Esophagus muscularis mucosa (tissue), 4 donors: ENCODE results near the gene STX8. TPM values are rescaled to one million over a fixed set of nuclear protein-coding genes. Genes with fewer than 3 reads are reported as not detected.
"Not testable (repeated sequence)": the region's sequence is repeated elsewhere in the genome, so short reads cannot be mapped to it uniquely, and the experiment has no call there.

Experiments
- DNase-seq: peaks from one replicate; pipeline ENCODE4 v3.0.0-alpha.2; 2017; ENCODE audit errors: extremely low spot score
- H3K27ac ChIP-seq, 4 donors: fragments of 200-600 bp; sonication (generic); replicated peaks in 1 of 4; 1 replicate in 3 of 4; 2 replicates in 1 of 4; pipeline ENCODE4 v1.5.1; 2016 to 2019; ENCODE audit warnings: mild to moderate bottlenecking in 1 of 4
- H3K27me3 ChIP-seq, 4 donors: fragments of 200-600 bp; sonication (generic); one replicate each; pipeline versions ENCODE4 v1.5.1 to v1.6.0; 2016 to 2019
- H3K36me3 ChIP-seq, 4 donors: fragments of 200-600 bp; sonication (generic); one replicate each; pipeline ENCODE4 v1.5.1; 2016 to 2019
- H3K4me1 ChIP-seq, 4 donors: fragments of 200-600 bp; sonication (generic); one replicate each; pipeline ENCODE4 v1.5.1; 2016 to 2019
- H3K4me3 ChIP-seq, 4 donors: fragments of 200-600 bp; sonication (generic); 1 replicate in 2 of 4; 2 replicates in 2 of 4; pipeline ENCODE4 v1.5.1; 2016 to 2019; ENCODE audit warnings: mild to moderate bottlenecking in 4 of 4, moderate library complexity in 1 of 4
- H3K9me3 ChIP-seq, 4 donors: fragments of 200-600 bp; sonication (generic); 1 replicate in 3 of 4; 2 replicates in 1 of 4; pipeline ENCODE4 v1.5.1; 2016 to 2019
- EP300 ChIP-seq: sonication (generic); formaldehyde crosslinking; IDR thresholded peaks from one replicate; pipeline ENCODE4 v1.6.1; 2017; ENCODE audit warnings: antibody characterized with exemption
- POLR2A ChIP-seq: fragments of 450-650 bp; IDR thresholded peaks from one replicate; pipeline ENCODE4 v1.6.1; 2017; ENCODE audit warnings: antibody characterized with exemption, moderate library complexity, mild to moderate bottlenecking, low read depth
- POLR2AphosphoS5 ChIP-seq, 2 donors: sonication (generic); formaldehyde crosslinking; IDR thresholded peaks; one replicate each; pipeline ENCODE4 v1.6.1; 2017; ENCODE audit warnings: antibody characterized with exemption in 2 of 2
- WGBS: methylation state at CpG from one replicate; pipeline ENCODE4 v1.1.5; 2018; 5-methylcytosine and 5-hydroxymethylcytosine counted together
- intact Hi-C: fragments of 100-400 bp; cut with DNase I; formaldehyde crosslinking; loops from one replicate; pipeline ENCODE4 v1.15.1; 2023
- total RNA-seq, 4 donors: library from RNA; depleted of rRNA; stranded (reverse); fragments of >200 nt; gene quantifications; one replicate each; pipeline versions ENCODE4 v1.1.0 to v1.2.1, GENCODE V29; 2016
- TF ChIP-seq, protein P1 (sequence below), 3 experiments: fragments of 200-600 bp in 2 of 3; fragments of 450-650 bp in 1 of 3; sonication (generic) in 2 of 3; IDR thresholded peaks; one replicate each; pipeline ENCODE4 v1.5.1; 2017 to 2019; ENCODE audit warnings: antibody characterized with exemption in 3 of 3, mild to moderate bottlenecking in 2 of 3, moderate library complexity in 1 of 3

STX8 gene
- total RNA-seq, 4 donors from 2014 or later, result 83.9 to 104 (median 94.5) TPM

DNA sequence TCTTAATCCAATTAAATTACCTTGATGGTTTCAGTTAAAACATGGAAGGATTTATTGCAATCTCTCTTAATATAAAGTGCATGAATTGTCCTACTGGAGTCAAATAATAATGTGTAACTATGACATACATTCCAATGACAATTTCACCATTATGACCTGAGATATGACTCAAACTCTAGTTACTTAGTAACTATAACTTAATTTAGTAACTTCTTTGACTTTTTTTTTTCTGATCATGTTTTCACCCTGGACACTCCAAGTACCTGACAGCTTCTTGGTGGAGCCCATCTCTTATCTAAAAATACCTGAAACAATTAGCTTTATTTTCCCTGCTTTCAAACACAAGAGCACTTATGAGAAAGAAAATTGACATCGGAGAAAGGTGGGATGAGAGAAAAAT lies 123.7 kb downstream of the STX8 start:
- Histone ChIP-seq H3K27me3 (no peaks in the 10 kb centered on the region), H3K4me3 (no peak overlapping the region), H3K27ac (no peak overlapping the region), H3K4me1 (peaks cover 0 to 17% (median 12%) of the 10 kb centered on the region in 4 donors), H3K9me3 (no peaks in the 10 kb centered on the region), H3K36me3 (no peaks in the 10 kb centered on the region)
- TF ChIP-seq EP300 (no peak), POLR2A (no peak), POLR2AphosphoS5 (IDR thresholded peaks at IDR 0.05) (no peak)
- TF ChIP-seq, protein P1, sequence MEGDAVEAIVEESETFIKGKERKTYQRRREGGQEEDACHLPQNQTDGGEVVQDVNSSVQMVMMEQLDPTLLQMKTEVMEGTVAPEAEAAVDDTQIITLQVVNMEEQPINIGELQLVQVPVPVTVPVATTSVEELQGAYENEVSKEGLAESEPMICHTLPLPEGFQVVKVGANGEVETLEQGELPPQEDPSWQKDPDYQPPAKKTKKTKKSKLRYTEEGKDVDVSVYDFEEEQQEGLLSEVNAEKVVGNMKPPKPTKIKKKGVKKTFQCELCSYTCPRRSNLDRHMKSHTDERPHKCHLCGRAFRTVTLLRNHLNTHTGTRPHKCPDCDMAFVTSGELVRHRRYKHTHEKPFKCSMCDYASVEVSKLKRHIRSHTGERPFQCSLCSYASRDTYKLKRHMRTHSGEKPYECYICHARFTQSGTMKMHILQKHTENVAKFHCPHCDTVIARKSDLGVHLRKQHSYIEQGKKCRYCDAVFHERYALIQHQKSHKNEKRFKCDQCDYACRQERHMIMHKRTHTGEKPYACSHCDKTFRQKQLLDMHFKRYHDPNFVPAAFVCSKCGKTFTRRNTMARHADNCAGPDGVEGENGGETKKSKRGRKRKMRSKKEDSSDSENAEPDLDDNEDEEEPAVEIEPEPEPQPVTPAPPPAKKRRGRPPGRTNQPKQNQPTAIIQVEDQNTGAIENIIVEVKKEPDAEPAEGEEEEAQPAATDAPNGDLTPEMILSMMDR (IDR thresholded peaks at IDR 0.05), result no peak
- WGBS, result 98% methylated on average over 1 of the region's 1 CpG
- DNase-seq, result no peak
- intact Hi-C loops, result no loop called here

DNA sequence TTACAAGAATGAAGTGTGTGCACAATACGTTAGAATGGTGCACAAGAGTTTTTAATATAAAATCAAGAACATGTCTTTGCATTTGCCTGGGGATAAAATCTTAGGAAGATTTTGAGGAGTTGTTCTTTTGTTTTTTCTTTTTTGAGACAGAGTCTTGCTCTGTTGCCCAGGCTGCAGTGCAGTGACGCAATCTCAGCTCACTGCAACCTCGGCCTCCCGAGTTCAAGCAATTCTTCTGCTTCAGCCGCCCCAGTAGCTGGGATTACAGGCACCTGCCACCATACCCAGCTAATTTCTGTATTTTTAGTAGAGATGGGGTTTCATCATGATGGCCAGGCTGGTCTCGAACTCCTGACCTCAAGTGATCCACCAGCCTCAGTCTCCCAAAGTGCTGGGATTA lies 128.3 kb downstream of the STX8 start:
- intact Hi-C loops, H3K9me3 ChIP-seq, DNase-seq, H3K27ac ChIP-seq, H3K27me3 ChIP-seq, H3K36me3 ChIP-seq, H3K4me3 ChIP-seq: not testable (repeated sequence)
- peaks cover 0 to 25% (median 13%) of the 10 kb centered on the region in 4 donors for H3K4me1 ChIP-seq
- 92% methylated on average over 6 of the region's 6 CpGs for WGBS

DNA sequence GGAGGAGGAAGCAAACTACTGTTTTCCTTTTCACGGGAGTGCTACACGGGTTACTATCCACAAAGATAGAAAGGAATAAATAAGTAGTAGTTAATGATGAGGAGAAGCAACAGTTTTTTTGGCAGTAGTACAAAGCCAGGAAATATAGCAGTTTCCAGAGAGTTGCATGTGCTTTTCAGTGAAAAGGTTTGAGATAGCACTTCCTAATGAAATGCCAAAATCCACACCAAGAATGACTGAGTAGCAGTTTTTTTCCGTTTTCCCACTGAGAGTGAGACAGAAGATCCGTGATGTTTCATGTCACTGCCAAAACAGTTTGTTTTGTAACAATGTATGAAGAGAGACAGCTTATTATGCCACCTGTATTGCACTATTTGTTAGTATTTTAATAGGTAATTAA lies 129.1 kb downstream of the STX8 start:
- Histone ChIP-seq H3K36me3 (no peaks in the 10 kb centered on the region), H3K4me3 (no peak overlapping the region), H3K9me3 (no peaks in the 10 kb centered on the region), H3K27ac (no peak overlapping the region), H3K4me1 (peaks cover 0 to 25% (median 13%) of the 10 kb centered on the region in 4 donors), H3K27me3 (no peaks in the 10 kb centered on the region)
- no peak for DNase-seq
- WGBS, result 53% methylated on average over 4 of the region's 4 CpGs
- no peak for TF ChIP-seq EP300
- TF ChIP-seq POLR2AphosphoS5 (IDR thresholded peaks at IDR 0.05), result no peak
- TF ChIP-seq, protein P1 (IDR thresholded peaks at IDR 0.05), result no peak
- no peak for TF ChIP-seq POLR2A
- intact Hi-C loops, result no loop called here

DNA sequence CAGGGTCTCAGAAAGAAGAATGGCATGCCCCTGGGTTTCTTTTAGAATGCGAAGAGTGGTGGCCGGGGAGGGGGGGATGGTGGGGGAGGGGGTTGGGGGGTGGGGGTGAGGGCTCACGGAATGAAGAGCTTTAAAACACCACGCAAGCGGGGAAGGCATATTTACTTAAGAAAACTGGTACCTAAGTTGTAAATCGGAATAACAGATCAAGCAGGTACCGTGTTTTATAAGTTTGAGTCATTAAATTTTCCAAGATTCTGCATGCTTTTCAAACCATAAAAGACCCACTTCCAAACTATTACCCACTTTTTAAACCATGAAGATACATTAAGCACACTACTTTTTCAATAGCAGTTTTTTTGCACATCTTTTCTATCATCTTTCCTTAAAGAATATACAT lies 130.2 kb downstream of the STX8 start:
- DNase-seq, result no peak
- Histone ChIP-seq H3K9me3 (no peaks in the 10 kb centered on the region), H3K4me1 (peaks cover 0 to 25% (median 13%) of the 10 kb centered on the region in 4 donors), H3K36me3 (no peaks in the 10 kb centered on the region), H3K27me3 (no peaks in the 10 kb centered on the region), H3K4me3 (no peak overlapping the region), H3K27ac (no peak overlapping the region)
- no peak for TF ChIP-seq POLR2A
- TF ChIP-seq, protein P1 (IDR thresholded peaks at IDR 0.05), result no peak
- no peak for TF ChIP-seq POLR2AphosphoS5 (IDR thresholded peaks at IDR 0.05)
- intact Hi-C loops, result no loop called here
- 94% methylated on average over 7 of the region's 7 CpGs for WGBS

DNA sequence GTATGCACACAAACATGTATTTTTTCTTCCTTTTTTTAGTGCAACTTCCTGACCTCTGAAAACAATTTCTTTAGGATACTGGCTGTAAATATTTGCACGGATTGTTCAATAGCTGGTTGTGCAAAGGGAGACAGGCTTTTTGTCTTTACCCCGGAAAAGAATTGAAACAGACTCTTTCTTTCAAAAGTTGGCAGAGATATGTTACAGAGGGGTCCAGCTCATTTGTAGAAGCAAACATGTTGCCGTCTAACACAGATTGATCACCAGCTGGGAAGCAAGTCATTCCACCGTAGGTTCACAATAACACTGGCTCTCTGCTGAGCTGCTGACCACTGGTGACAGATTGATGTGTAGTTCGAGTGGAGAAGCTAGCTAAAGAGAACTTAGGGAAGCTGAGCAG lies 130.9 kb downstream of the STX8 start:
- WGBS, result 67% methylated on average over 5 of the region's 5 CpGs
- no peaks in the 10 kb centered on the region for H3K36me3 ChIP-seq
- peaks cover 0 to 25% (median 13%) of the 10 kb centered on the region in 4 donors for H3K4me1 ChIP-seq
- H3K9me3 ChIP-seq, result no peaks in the 10 kb centered on the region
- intact Hi-C loops, result no loop called here
- H3K27me3 ChIP-seq, result no peaks in the 10 kb centered on the region
- TF ChIP-seq POLR2AphosphoS5 (IDR thresholded peaks at IDR 0.05) (no peak), POLR2A (no peak), EP300 (no peak)
- TF ChIP-seq, protein P1 (IDR thresholded peaks at IDR 0.05), result no peak
- H3K27ac ChIP-seq, result no peak overlapping the region
- DNase-seq, result no peak
- no peak overlapping the region for H3K4me3 ChIP-seq
